ENCODE data around the gene EIF4EBP2. TPM values are rescaled to one million over a fixed set of nuclear protein-coding genes. Genes with fewer than 3 reads are reported as not detected.

Gene EIF4EBP2
- total RNA-seq, 1 donor from 2014 or later, result 122 TPM

DNA sequence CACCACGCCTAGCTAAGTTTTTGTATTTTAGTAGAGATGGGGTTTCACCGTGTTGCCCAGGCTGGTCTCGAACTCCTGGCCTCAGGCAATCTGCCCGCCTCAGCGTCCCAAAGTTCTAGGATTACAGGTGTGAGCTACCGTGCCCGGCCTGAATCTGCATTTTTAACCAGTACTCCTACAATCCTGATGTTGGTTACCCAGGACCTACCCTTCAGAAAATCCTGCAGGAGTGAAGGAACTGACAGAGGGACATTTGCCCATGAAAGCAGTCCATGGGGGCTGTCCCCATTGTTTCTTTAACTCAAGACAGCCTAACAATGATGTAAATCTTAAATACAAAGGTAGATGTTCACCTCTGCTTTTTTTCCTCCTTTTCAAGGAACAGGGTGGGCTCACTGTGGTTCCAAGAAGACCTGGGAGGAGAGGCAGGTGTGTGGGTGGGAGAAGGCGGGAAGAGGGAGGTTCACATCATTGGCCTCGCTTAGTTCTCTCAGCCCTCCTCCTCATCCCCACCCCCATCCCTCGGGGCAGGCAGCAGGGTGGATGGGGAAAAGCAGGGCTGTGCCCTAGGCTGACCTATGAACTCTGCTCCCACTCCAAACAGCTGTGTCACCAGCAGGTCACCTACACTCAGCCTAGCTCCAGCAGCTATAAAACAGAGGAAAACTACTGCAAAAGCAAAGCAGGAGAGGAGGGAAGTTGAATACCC, 35.0 kb upstream of the EIF4EBP2 start:
- no peaks in the 10 kb centered on the region for H3K9me3 Mint-ChIP-seq
- peaks cover 6% of the 10 kb centered on the region for H3K27me3 Mint-ChIP-seq (ENCODE audit: insufficient read depth, low read depth)
- Histone ChIP-seq H4K20me1 (ENCODE audit: low read depth) (peaks cover 21% of the 10 kb centered on the region), H3F3A (ENCODE audit: low read depth) (no peaks in the 10 kb centered on the region), H3K36me3 (no peaks in the 10 kb centered on the region), H3K79me2 (ENCODE audit: low read depth) (no peaks in the 10 kb centered on the region), H3K27me3 (no peaks in the 10 kb centered on the region), H3K4me1 (peaks cover 6% of the 10 kb centered on the region), H3K27ac (no peak overlapping the region), H3K9me3 (ENCODE audit: low read depth) (no peaks in the 10 kb centered on the region), H3K4me2 (no peak overlapping the region), H3K4me3 (no peak overlapping the region), H2AFZ (replicated peaks) (no peak overlapping the region), H3K9ac (no peak overlapping the region)
- no peak for TF ChIP-seq EZH2 (IDR thresholded peaks at IDR 0.05)
- TF ChIP-seq, protein P1, sequence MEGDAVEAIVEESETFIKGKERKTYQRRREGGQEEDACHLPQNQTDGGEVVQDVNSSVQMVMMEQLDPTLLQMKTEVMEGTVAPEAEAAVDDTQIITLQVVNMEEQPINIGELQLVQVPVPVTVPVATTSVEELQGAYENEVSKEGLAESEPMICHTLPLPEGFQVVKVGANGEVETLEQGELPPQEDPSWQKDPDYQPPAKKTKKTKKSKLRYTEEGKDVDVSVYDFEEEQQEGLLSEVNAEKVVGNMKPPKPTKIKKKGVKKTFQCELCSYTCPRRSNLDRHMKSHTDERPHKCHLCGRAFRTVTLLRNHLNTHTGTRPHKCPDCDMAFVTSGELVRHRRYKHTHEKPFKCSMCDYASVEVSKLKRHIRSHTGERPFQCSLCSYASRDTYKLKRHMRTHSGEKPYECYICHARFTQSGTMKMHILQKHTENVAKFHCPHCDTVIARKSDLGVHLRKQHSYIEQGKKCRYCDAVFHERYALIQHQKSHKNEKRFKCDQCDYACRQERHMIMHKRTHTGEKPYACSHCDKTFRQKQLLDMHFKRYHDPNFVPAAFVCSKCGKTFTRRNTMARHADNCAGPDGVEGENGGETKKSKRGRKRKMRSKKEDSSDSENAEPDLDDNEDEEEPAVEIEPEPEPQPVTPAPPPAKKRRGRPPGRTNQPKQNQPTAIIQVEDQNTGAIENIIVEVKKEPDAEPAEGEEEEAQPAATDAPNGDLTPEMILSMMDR (IDR thresholded peaks at IDR 0.05), result no peak
- TF ChIP-seq EZH2phosphoT487 (IDR thresholded peaks at IDR 0.05), result no peak
- no peak for DNase-seq (ENCODE audit: low spot score)
- no peak overlapping the region for H3K4me3 Mint-ChIP-seq
- H3K4me1 Mint-ChIP-seq, result peaks cover 13% of the 10 kb centered on the region
- no peak overlapping the region for H3K27ac Mint-ChIP-seq
- peaks cover 3% of the 10 kb centered on the region for H3K36me3 Mint-ChIP-seq

DNA sequence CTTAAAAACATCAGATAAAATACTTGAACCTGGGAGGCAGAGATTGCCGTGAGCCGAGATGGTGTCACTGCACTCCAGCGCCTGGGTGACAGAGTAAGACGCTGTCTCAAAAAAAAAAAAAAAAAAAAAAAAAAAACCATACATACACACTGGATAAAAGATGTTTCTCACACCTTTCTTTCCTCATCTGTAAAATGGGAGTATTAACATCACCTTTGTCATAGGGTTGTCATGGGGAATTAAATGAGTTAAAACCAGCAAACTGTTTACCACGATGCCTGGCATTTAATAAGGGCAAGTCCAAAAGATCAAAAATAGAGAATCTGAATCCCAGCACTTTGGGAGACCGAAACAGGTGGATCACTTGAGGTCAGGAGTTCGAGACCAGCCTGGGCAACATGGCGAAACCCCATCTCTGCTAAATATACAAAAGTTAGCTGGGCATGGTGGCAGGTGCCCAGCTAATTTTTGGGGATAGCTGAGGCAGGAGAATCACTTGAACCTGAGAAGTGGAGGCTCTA, 34.4 kb upstream of the EIF4EBP2 start:
- Mint-ChIP-seq H3K4me1 (peaks cover 8% of the 10 kb centered on the region), H3K4me3 (no peak overlapping the region), H3K9me3 (no peaks in the 10 kb centered on the region), H3K36me3 (peaks cover 7% of the 10 kb centered on the region), H3K27me3 (ENCODE audit: insufficient read depth, low read depth) (peaks cover 5% of the 10 kb centered on the region), H3K27ac (no peak overlapping the region)
- Histone ChIP-seq H2AFZ (replicated peaks) (no peak overlapping the region), H3K36me3 (no peaks in the 10 kb centered on the region), H3K27ac (no peak overlapping the region), H3K4me1 (peaks cover 5% of the 10 kb centered on the region), H3K79me2 (ENCODE audit: low read depth) (no peaks in the 10 kb centered on the region), H3F3A (ENCODE audit: low read depth) (no peaks in the 10 kb centered on the region), H3K27me3 (no peaks in the 10 kb centered on the region), H3K9ac (no peak overlapping the region), H3K4me3 (no peak overlapping the region), H3K9me3 (ENCODE audit: low read depth) (no peaks in the 10 kb centered on the region), H4K20me1 (ENCODE audit: low read depth) (peaks cover 17% of the 10 kb centered on the region), H3K4me2 (no peak overlapping the region)
- TF ChIP-seq EZH2 (IDR thresholded peaks at IDR 0.05) (no peak), EZH2phosphoT487 (IDR thresholded peaks at IDR 0.05) (no peak)
- TF ChIP-seq, protein P1 (IDR thresholded peaks at IDR 0.05), result no peak
- DNase-seq (ENCODE audit: low spot score), result no peak

DNA sequence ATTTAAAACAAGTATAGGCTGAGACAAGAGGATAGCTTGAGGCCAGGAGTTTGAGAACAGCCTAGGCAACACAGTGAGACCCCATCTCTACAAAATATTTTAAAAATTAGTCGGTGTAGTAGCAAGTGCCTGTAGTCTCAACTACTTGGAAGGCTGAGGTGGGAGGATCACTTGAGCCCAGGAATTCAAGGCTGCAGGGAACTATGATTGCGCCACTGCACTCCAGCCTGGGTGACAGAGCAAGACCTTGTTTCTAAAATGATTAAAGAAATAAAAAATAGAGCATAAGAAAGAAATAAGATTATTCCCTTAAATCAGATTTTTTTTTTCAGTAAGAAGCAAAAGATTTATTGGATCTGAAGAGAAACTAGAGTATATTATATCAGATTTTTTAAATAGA, 33.2 kb upstream of the EIF4EBP2 start:
- TF ChIP-seq EZH2phosphoT487 (IDR thresholded peaks at IDR 0.05) (no peak), EZH2 (IDR thresholded peaks at IDR 0.05) (no peak)
- Mint-ChIP-seq H3K36me3 (peaks cover 10% of the 10 kb centered on the region), H3K27ac (no peak overlapping the region), H3K27me3 (ENCODE audit: insufficient read depth, low read depth) (peaks cover 2% of the 10 kb centered on the region), H3K9me3 (no peaks in the 10 kb centered on the region), H3K4me3 (no peak overlapping the region), H3K4me1 (peaks cover 5% of the 10 kb centered on the region)
- no peaks in the 10 kb centered on the region for H3K9me3 ChIP-seq (ENCODE audit: low read depth)
- H3K9ac ChIP-seq, result no peak overlapping the region
- no peaks in the 10 kb centered on the region for H3K36me3 ChIP-seq
- no peaks in the 10 kb centered on the region for H3F3A ChIP-seq (ENCODE audit: low read depth)
- H3K4me2 ChIP-seq, result no peak overlapping the region
- H4K20me1 ChIP-seq (ENCODE audit: low read depth), result peaks cover 18% of the 10 kb centered on the region
- no peak overlapping the region for H2AFZ ChIP-seq (replicated peaks)
- H3K4me3 ChIP-seq, result no peak overlapping the region
- no peak for DNase-seq (ENCODE audit: low spot score)
- H3K4me1 ChIP-seq, result peaks cover 5% of the 10 kb centered on the region
- no peaks in the 10 kb centered on the region for H3K79me2 ChIP-seq (ENCODE audit: low read depth)
- no peak overlapping the region for H3K27ac ChIP-seq
- no peaks in the 10 kb centered on the region for H3K27me3 ChIP-seq

DNA sequence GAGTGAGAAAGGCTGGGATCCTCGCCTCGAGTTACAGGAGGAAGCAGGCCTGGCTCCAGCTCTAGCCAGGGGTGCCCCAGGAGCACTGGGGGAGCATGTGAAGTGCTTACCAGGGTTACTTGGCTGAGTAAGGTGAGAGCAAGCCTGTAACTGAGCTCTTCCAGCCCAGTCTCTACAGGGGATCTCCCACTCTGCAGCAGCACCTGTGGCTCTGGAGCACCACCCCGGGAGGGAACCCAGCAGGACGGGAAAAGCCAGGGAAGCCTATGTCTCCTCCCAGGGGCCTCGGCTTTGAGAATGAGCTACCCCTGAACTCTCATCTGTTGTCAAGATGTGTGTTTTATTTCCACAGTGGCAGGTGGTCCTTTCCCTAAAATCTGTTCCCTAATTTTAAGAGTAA, 32.1 kb upstream of the EIF4EBP2 start:
- Histone ChIP-seq H3K9ac (no peak overlapping the region), H2AFZ (replicated peaks) (no peak overlapping the region), H3K4me1 (peaks cover 5% of the 10 kb centered on the region), H3K79me2 (ENCODE audit: low read depth) (no peaks in the 10 kb centered on the region), H3K36me3 (no peaks in the 10 kb centered on the region), H4K20me1 (ENCODE audit: low read depth) (peaks cover 27% of the 10 kb centered on the region), H3F3A (ENCODE audit: low read depth) (no peaks in the 10 kb centered on the region), H3K4me3 (no peak overlapping the region), H3K27me3 (no peaks in the 10 kb centered on the region), H3K27ac (no peak overlapping the region), H3K9me3 (ENCODE audit: low read depth) (no peaks in the 10 kb centered on the region), H3K4me2 (no peak overlapping the region)
- H3K36me3 Mint-ChIP-seq, result peaks cover 10% of the 10 kb centered on the region
- no peak overlapping the region for H3K4me3 Mint-ChIP-seq
- peaks cover 2% of the 10 kb centered on the region for H3K27me3 Mint-ChIP-seq (ENCODE audit: insufficient read depth, low read depth)
- TF ChIP-seq EZH2phosphoT487 (IDR thresholded peaks at IDR 0.05), result no peak
- no peak for TF ChIP-seq EZH2 (IDR thresholded peaks at IDR 0.05)
- TF ChIP-seq, protein P1 (IDR thresholded peaks at IDR 0.05), result no peak
- no peak for DNase-seq (ENCODE audit: low spot score)
- no peaks in the 10 kb centered on the region for H3K9me3 Mint-ChIP-seq
- H3K4me1 Mint-ChIP-seq, result peaks cover 5% of the 10 kb centered on the region
- no peak overlapping the region for H3K27ac Mint-ChIP-seq
